HG03457 (cell line): ENCODE results near the gene LDAH.
A peak's percentile ranks its signal among the peaks of the same experiment; 100 is the strongest.

ENCODE experiments used
- ATAC-seq: cut with Tn5 transposase; IDR thresholded peaks from one replicate; pipeline ENCODE4 v1.9.1; 2021; ENCODE audit warnings: moderate number of reproducible peaks; ENCODE audit not compliant: unreplicated experiment

Gene LDAH

GRCh38 chr2:20669562-20670314 lies 153.2 kb downstream of the LDAH start:
- ATAC-seq, result no peak

- no peak for ATAC-seq
Observed at GRCh38 chr2:20668871-20669475, 153.9 kb downstream of the LDAH start.

GRCh38 chr2:20668451-20668850 lies 154.4 kb downstream of the LDAH start:
- no peak for ATAC-seq

- no peak for ATAC-seq
Observed at GRCh38 chr2:20667531-20668401, 155.1 kb downstream of the LDAH start.

GRCh38 chr2:20667151-20667530 lies 155.8 kb downstream of the LDAH start:
- no peak for ATAC-seq

- no peak for ATAC-seq
Observed at GRCh38 chr2:20666304-20667150, 156.4 kb downstream of the LDAH start, which contains the start of gene GDF7. Gene GDF7 (plus strand): TSS chr2:20667144. CDS start chr2:20667240, 96 bp downstream.

- no peak for ATAC-seq
Observed at GRCh38 chr2:20666005-20666303, 156.9 kb downstream of the LDAH start.

- ATAC-seq, result no peak
Observed at GRCh38 chr2:20665243-20666004, 157.5 kb downstream of the LDAH start.

- no peak for ATAC-seq
Observed at GRCh38 chr2:20664431-20665242, 158.3 kb downstream of the LDAH start.

GRCh38 chr2:20664071-20664390 lies 158.9 kb downstream of the LDAH start:
- no peak for ATAC-seq

GRCh38 chr2:20663196-20664070 lies 159.5 kb downstream of the LDAH start:
- no peak for ATAC-seq

- no peak for ATAC-seq
Observed at GRCh38 chr2:20662308-20662937, 160.5 kb downstream of the LDAH start.

- ATAC-seq, result peak; percentile 58
Observed at GRCh38 chr2:20661421-20662307, 161.2 kb downstream of the LDAH start.

- ATAC-seq, result no peak
Observed at GRCh38 chr2:20660506-20661420, 162.1 kb downstream of the LDAH start.

GRCh38 chr2:20657522-20658235 lies 165.2 kb downstream of the LDAH start:
- no peak for ATAC-seq
